ENCODE measurements around the gene ADD2. TPM values are rescaled to one million over a fixed set of nuclear protein-coding genes. Genes with fewer than 3 reads are reported as not detected.
"Not testable (repeated sequence)": the region's sequence is repeated elsewhere in the genome, so short reads cannot be mapped to it uniquely, and the experiment has no call there.

ADD2 gene
- total and polyA plus RNA-seq, 2 experiments from 2014 or later: 34.6 to 223 TPM

GRCh38 chr2:70743677-70744076 is 24.3 kb downstream of the ADD2 start:
- Mint-ChIP-seq H3K4me3 (no peak overlapping the region), H3K4me1 (peaks cover 62% of the 10 kb centered on the region), H3K36me3 (ENCODE audit: low read depth) (peaks cover 20% of the 10 kb centered on the region), H3K9me3 (no peaks in the 10 kb centered on the region), H3K27ac (peak overlapping the region; percentile 10; the same call in 1 of the 2 replicates), H3K27me3 (ENCODE audit: insufficient read depth, low read depth, poor library complexity) (no peaks in the 10 kb centered on the region)
- no peaks in the 10 kb centered on the region; the same call in 1 of the 2 replicates for H3F3A ChIP-seq (replicated peaks; ENCODE audit: low read depth)
- peaks cover 87% of the 10 kb centered on the region for H4K20me1 ChIP-seq (replicated peaks; ENCODE audit: insufficient read depth)
- H2AFZ ChIP-seq: no peak overlapping the region
- H3K27ac ChIP-seq (ENCODE audit: low read depth): no peak overlapping the region
- H3K36me3 ChIP-seq (ENCODE audit: insufficient read depth): no peaks in the 10 kb centered on the region
- peaks cover 100% of the 10 kb centered on the region for H3K79me2 ChIP-seq (replicated peaks; ENCODE audit: insufficient read depth)
- peaks cover 56% of the 10 kb centered on the region for H3K4me1 ChIP-seq (ENCODE audit: insufficient read depth)
- TF ChIP-seq ZNF331 (CRISPR knock-in tag; IDR thresholded peaks at IDR 0.05; ENCODE audit: low read depth): no peak
- TF ChIP-seq CTCF (conservative IDR thresholded peaks at IDR 0.05; ENCODE audit: low read depth in 2 of 2): peak in 1 of 2 experiments; percentile 17; a peak in 1 of 4 replicates
- ATAC-seq: peak; percentile 22; the same call in 1 of the 3 replicates
- no peak overlapping the region for H3K4me3 ChIP-seq
- no peaks in the 10 kb centered on the region for H3K27me3 ChIP-seq (ENCODE audit: insufficient read depth)
- no peaks in the 10 kb centered on the region for H3K9me2 ChIP-seq (ENCODE audit: insufficient read depth)
- H3K4me2 ChIP-seq: no peak overlapping the region
- DNase-seq (ENCODE audit: low spot score): no peak

- Histone ChIP-seq H3K9me2 (ENCODE audit: insufficient read depth) (no peaks in the 10 kb centered on the region), H3K4me3 (no peak overlapping the region), H3F3A (replicated peaks; ENCODE audit: low read depth) (no peaks in the 10 kb centered on the region; the same call in 1 of the 2 replicates), H3K79me2 (replicated peaks; ENCODE audit: insufficient read depth) (peaks cover 100% of the 10 kb centered on the region), H3K4me1 (ENCODE audit: insufficient read depth) (peaks cover 55% of the 10 kb centered on the region), H3K27me3 (ENCODE audit: insufficient read depth) (no peaks in the 10 kb centered on the region), H2AFZ (no peak overlapping the region), H3K36me3 (ENCODE audit: insufficient read depth) (no peaks in the 10 kb centered on the region), H3K4me2 (no peak overlapping the region), H4K20me1 (replicated peaks; ENCODE audit: insufficient read depth) (peaks cover 88% of the 10 kb centered on the region), H3K27ac (ENCODE audit: low read depth) (no peak overlapping the region)
- TF ChIP-seq JUNB (IDR thresholded peaks at IDR 0.05; ENCODE audit: unreplicated experiment): no peak
- no peak for TF ChIP-seq CTCF (conservative IDR thresholded peaks at IDR 0.05; ENCODE audit: low read depth in 2 of 2)
- TF ChIP-seq REST (IDR thresholded peaks at IDR 0.05; ENCODE audit: unreplicated experiment): no peak
- H3K27me3 Mint-ChIP-seq (ENCODE audit: insufficient read depth, low read depth, poor library complexity): no peaks in the 10 kb centered on the region
- H3K4me1 Mint-ChIP-seq: peaks cover 63% of the 10 kb centered on the region
- DNase-seq (ENCODE audit: low spot score) (no peak), ATAC-seq (no peak)
- no peak overlapping the region for H3K4me3 Mint-ChIP-seq
- H3K36me3 Mint-ChIP-seq (ENCODE audit: low read depth): peaks cover 17% of the 10 kb centered on the region
- H3K27ac Mint-ChIP-seq: no peak overlapping the region
- no peaks in the 10 kb centered on the region for H3K9me3 Mint-ChIP-seq
These were observed 24.9 kb downstream of the ADD2 start for GRCh38 chr2:70743068-70743467.

- not testable (repeated sequence) for H3F3A ChIP-seq (replicated peaks; ENCODE audit: low read depth); H3K27me3 Mint-ChIP-seq (ENCODE audit: insufficient read depth, low read depth, poor library complexity); H3K4me3 Mint-ChIP-seq; ATAC-seq; H3K27ac ChIP-seq (ENCODE audit: low read depth); H3K9me3 Mint-ChIP-seq; H3K4me3 ChIP-seq; DNase-seq (ENCODE audit: low spot score); H3K27me3 ChIP-seq (ENCODE audit: insufficient read depth); H3K9me2 ChIP-seq (ENCODE audit: insufficient read depth); H3K27ac Mint-ChIP-seq; H3K36me3 ChIP-seq (ENCODE audit: insufficient read depth); H2AFZ ChIP-seq; H3K4me2 ChIP-seq
- Mint-ChIP-seq H3K4me1 (peaks cover 61% of the 10 kb centered on the region), H3K36me3 (ENCODE audit: low read depth) (peaks cover 11% of the 10 kb centered on the region)
- Histone ChIP-seq H3K4me1 (ENCODE audit: insufficient read depth) (peaks cover 57% of the 10 kb centered on the region), H4K20me1 (replicated peaks; ENCODE audit: insufficient read depth) (peaks cover 74% of the 10 kb centered on the region), H3K79me2 (replicated peaks; ENCODE audit: insufficient read depth) (peaks cover 100% of the 10 kb centered on the region)
These were observed 28.5 kb downstream of the ADD2 start for GRCh38 chr2:70739492-70739891.

Data from GM23338 (cell line).